ENCODE data around the gene GSE1. TPM values are rescaled to one million over a fixed set of nuclear protein-coding genes. Genes with fewer than 3 reads are reported as not detected.

The GSE1 gene
- total RNA-seq, 1 experiment from 2014 or later = 124 TPM

GRCh38 chr16:85641305-85641704 lies 28.2 kb downstream of the GSE1 start:
- no peaks in the 10 kb centered on the region; the same call in 1 of the 2 replicates for H3K4me1 Mint-ChIP-seq
- H3K9me3 Mint-ChIP-seq = no peaks in the 10 kb centered on the region
- TF ChIP-seq ZSCAN18 (CRISPR knock-in tag; IDR thresholded peaks at IDR 0.05) (no peak), FOXJ3 (CRISPR knock-in tag; IDR thresholded peaks at IDR 0.05; ENCODE audit: borderline replicate concordance) (no peak), FOXP1 (CRISPR knock-in tag; IDR thresholded peaks at IDR 0.05; ENCODE audit: borderline replicate concordance) (no peak), TEAD4 (CRISPR knock-in tag; IDR thresholded peaks at IDR 0.05) (no peak), ZNF281 (CRISPR knock-in tag; IDR thresholded peaks at IDR 0.05) (no peak), SP1 (CRISPR knock-in tag; conservative IDR thresholded peaks at IDR 0.05) (no peak)
- DNase-seq (ENCODE audit: low spot score) (no peak), ATAC-seq (no peak)
- H3K4me3 Mint-ChIP-seq = no peak overlapping the region
- ChIA-PET POLR2A (no interaction called here), CTCF (interaction anchor here (1.1 to 2.5 kb wide), 2 partner anchors 13 to 25 kb away, joined by 3 to 10 read pairs; no protein-coding TSS in a partner anchor)
- H3K36me3 Mint-ChIP-seq = no peaks in the 10 kb centered on the region
- H3K27ac Mint-ChIP-seq = no peak overlapping the region
- H3K27me3 Mint-ChIP-seq (ENCODE audit: low read depth) = no peaks in the 10 kb centered on the region

- no peak for TF ChIP-seq NFYB (CRISPR knock-in tag; conservative IDR thresholded peaks at IDR 0.05; ENCODE audit: low read depth)
- Mint-ChIP-seq H3K4me3 (no peak overlapping the region), H3K27me3 (ENCODE audit: low read depth) (no peaks in the 10 kb centered on the region), H3K9me3 (no peaks in the 10 kb centered on the region), H3K36me3 (no peaks in the 10 kb centered on the region), H3K27ac (no peak overlapping the region), H3K4me1 (no peaks in the 10 kb centered on the region; the same call in 1 of the 2 replicates)
- POLR2A ChIA-PET = no interaction called here
- DNase-seq (ENCODE audit: low spot score) (no peak), ATAC-seq (no peak)
- CTCF ChIA-PET = interaction anchor here (1.1 to 2.5 kb wide), 2 partner anchors 14 to 25 kb away, joined by 3 to 10 read pairs; no protein-coding TSS in a partner anchor
These were observed 28.7 kb downstream of the GSE1 start for GRCh38 chr16:85641776-85642176.

GRCh38 chr16:85642762-85643358 lies 29.7 kb downstream of the GSE1 start:
- Mint-ChIP-seq H3K4me1 (no peaks in the 10 kb centered on the region; the same call in 1 of the 2 replicates), H3K4me3 (no peak overlapping the region), H3K27ac (peak overlapping the region; percentile 63; the same call in 1 of the 2 replicates), H3K27me3 (ENCODE audit: low read depth) (no peaks in the 10 kb centered on the region), H3K36me3 (no peaks in the 10 kb centered on the region), H3K9me3 (no peaks in the 10 kb centered on the region)
- CTCF ChIA-PET = interaction anchor here (0.9 to 1.8 kb wide), 4 partner anchors 14 to 75 kb away, joined by 3 to 17 read pairs (median 4); no protein-coding TSS in a partner anchor
- POLR2A ChIA-PET = no interaction called here
- TF ChIP-seq ERG (CRISPR knock-in tag; IDR thresholded peaks at IDR 0.05) = no peak
- TF ChIP-seq CDX4 (CRISPR knock-in tag; IDR thresholded peaks at IDR 0.05; ENCODE audit: borderline replicate concordance) = no peak
- TF ChIP-seq GABPB1 (CRISPR knock-in tag; IDR thresholded peaks at IDR 0.05) = no peak
- no peak for TF ChIP-seq CREM (CRISPR knock-in tag; IDR thresholded peaks at IDR 0.05)
- TF ChIP-seq ZNF532 (CRISPR knock-in tag; IDR thresholded peaks at IDR 0.05; ENCODE audit: borderline replicate concordance) = no peak
- TF ChIP-seq CBFB (CRISPR knock-in tag; IDR thresholded peaks at IDR 0.05; ENCODE audit: low read depth) = no peak
- DNase-seq (ENCODE audit: low spot score) = no peak
- ATAC-seq = no peak
